MM.1S (cell line): ENCODE measurements around the gene VSIR.
A peak's percentile ranks its signal among the peaks of the same experiment; 100 is the strongest.

Experiments
- DNase-seq: peaks from one replicate; pipeline ENCODE4 v3.0.0-alpha.2; 2015
- H2AFZ ChIP-seq: fragments of 300-600 bp; sonication (generic); 2 replicates; pipeline ENCODE4 v1.6.0; 2016; ENCODE audit warnings: antibody characterized with exemption, low read length
- H3F3A ChIP-seq: fragments of 300-600 bp; sonication (generic); 2 replicates; pipeline ENCODE4 v1.6.1; 2016; ENCODE audit warnings: mild to moderate bottlenecking, antibody characterized with exemption, low read length, moderate library complexity, mixed read lengths; ENCODE audit not compliant: insufficient read depth
- H3K27ac ChIP-seq: fragments of 300-600 bp; sonication (generic); 2 replicates; pipeline ENCODE4 v1.5.1; 2016; ENCODE audit warnings: mild to moderate bottlenecking, low read length
- H3K27me3 ChIP-seq: fragments of 300-600 bp; sonication (generic); replicated peaks from 2 replicates; pipeline ENCODE4 v1.6.0; 2016; ENCODE audit warnings: low read length; ENCODE audit not compliant: insufficient read depth
- H3K36me3 ChIP-seq: fragments of 300-600 bp; sonication (generic); replicated peaks from 2 replicates; pipeline ENCODE4 v1.6.1; 2016; ENCODE audit warnings: mild to moderate bottlenecking, low read length, mixed read lengths; ENCODE audit not compliant: insufficient read depth
- H3K4me1 ChIP-seq: fragments of 300-600 bp; sonication (generic); 2 replicates; pipeline ENCODE4 v1.6.1; 2016; ENCODE audit warnings: low read length, mixed read lengths
- H3K4me2 ChIP-seq: fragments of 300-600 bp; sonication (generic); 2 replicates; pipeline ENCODE4 v1.6.0; 2016; ENCODE audit warnings: low read depth, low read length
- H3K4me3 ChIP-seq: fragments of 300-600 bp; sonication (generic); 2 replicates; pipeline ENCODE4 v1.5.1; 2016; ENCODE audit warnings: low read length, mixed read lengths
- H3K79me2 ChIP-seq: fragments of 300-600 bp; sonication (generic); 2 replicates; pipeline ENCODE4 v1.6.1; 2016; ENCODE audit warnings: mixed run types, low read length, mixed read lengths
- H3K9ac ChIP-seq: fragments of 300-600 bp; sonication (generic); 2 replicates; pipeline ENCODE4 v1.6.1; 2016; ENCODE audit warnings: low read length, mixed read lengths
- H3K9me2 ChIP-seq: fragments of 300-600 bp; sonication (generic); replicated peaks from 2 replicates; pipeline ENCODE4 v1.6.1; 2016; ENCODE audit warnings: mild to moderate bottlenecking, low read length, mixed read lengths; ENCODE audit not compliant: insufficient read depth
- H3K9me3 ChIP-seq: fragments of 300-600 bp; sonication (generic); replicated peaks from 2 replicates; pipeline ENCODE4 v1.6.1; 2016; ENCODE audit warnings: mild to moderate bottlenecking, low read length, mixed read lengths; ENCODE audit not compliant: insufficient read depth
- H4K20me1 ChIP-seq: fragments of 300-600 bp; sonication (generic); 2 replicates; pipeline ENCODE4 v1.6.1; 2016; ENCODE audit warnings: mild to moderate bottlenecking, low read length, moderate library complexity, mixed read lengths; ENCODE audit not compliant: insufficient read depth
- EZH2 ChIP-seq: fragments of 300-600 bp; sonication (generic); optimal IDR thresholded peaks from 2 replicates; pipeline ENCODE3; 2017; ENCODE audit warnings: low read depth, mild to moderate bottlenecking, antibody characterized with exemption, low read length, mixed read lengths
- EZH2phosphoT487 ChIP-seq: fragments of 300-600 bp; sonication (generic); IDR thresholded peaks from 2 replicates; pipeline ENCODE4 v1.6.1; 2018; ENCODE audit warnings: antibody characterized with exemption, low read length
- TF ChIP-seq, protein P1 (sequence below): fragments of 300-600 bp; sonication (generic); IDR thresholded peaks from 2 replicates; pipeline ENCODE4 v1.5.1; 2016; ENCODE audit warnings: antibody characterized with exemption, low read length, mixed read lengths

The VSIR gene

DNA sequence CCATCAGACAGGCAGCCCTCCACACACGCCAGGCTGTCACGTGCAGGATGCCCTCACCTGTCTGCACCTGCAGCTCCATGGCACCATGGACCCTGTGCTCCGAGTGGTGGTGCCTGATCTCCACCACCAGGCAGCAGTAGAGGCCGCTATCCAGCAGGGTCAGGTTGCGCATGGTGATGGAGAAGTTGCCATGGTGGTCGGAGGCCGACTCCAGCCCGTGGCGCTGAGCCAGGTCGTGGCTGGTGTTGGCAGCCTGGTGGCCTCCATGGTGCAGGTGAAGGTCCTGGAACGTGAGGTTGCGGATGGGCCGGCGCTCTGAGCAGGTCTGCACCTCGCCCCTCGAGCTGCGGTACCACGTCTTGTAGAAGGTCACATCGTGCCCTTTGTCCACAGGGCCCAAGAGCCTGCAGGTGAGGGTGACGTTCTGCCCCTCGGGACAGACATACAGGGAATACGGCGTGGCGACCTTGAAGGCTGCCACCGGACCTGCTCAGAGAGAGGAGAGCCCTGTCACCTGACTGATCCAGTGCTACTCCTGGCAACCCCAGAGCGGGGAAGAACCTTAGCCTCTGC is 11.7 kb downstream of the VSIR start:
- Histone ChIP-seq H3K79me2 (no peaks in the 10 kb centered on the region), H3K4me1 (no peaks in the 10 kb centered on the region), H3K36me3 (no peaks in the 10 kb centered on the region), H3K9ac (no peak overlapping the region), H3K4me2 (no peak overlapping the region), H3F3A (no peaks in the 10 kb centered on the region), H3K27ac (no peak overlapping the region), H4K20me1 (no peaks in the 10 kb centered on the region), H3K9me3 (no peaks in the 10 kb centered on the region), H3K27me3 (no peaks in the 10 kb centered on the region), H3K4me3 (no peak overlapping the region), H3K9me2 (no peaks in the 10 kb centered on the region), H2AFZ (no peak overlapping the region)
- no peak for TF ChIP-seq EZH2phosphoT487
- TF ChIP-seq, protein P1, sequence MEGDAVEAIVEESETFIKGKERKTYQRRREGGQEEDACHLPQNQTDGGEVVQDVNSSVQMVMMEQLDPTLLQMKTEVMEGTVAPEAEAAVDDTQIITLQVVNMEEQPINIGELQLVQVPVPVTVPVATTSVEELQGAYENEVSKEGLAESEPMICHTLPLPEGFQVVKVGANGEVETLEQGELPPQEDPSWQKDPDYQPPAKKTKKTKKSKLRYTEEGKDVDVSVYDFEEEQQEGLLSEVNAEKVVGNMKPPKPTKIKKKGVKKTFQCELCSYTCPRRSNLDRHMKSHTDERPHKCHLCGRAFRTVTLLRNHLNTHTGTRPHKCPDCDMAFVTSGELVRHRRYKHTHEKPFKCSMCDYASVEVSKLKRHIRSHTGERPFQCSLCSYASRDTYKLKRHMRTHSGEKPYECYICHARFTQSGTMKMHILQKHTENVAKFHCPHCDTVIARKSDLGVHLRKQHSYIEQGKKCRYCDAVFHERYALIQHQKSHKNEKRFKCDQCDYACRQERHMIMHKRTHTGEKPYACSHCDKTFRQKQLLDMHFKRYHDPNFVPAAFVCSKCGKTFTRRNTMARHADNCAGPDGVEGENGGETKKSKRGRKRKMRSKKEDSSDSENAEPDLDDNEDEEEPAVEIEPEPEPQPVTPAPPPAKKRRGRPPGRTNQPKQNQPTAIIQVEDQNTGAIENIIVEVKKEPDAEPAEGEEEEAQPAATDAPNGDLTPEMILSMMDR: 0 out of 2 replicates have a peak, but pooled peaks have one; percentile 3
- no peak for DNase-seq

DNA sequence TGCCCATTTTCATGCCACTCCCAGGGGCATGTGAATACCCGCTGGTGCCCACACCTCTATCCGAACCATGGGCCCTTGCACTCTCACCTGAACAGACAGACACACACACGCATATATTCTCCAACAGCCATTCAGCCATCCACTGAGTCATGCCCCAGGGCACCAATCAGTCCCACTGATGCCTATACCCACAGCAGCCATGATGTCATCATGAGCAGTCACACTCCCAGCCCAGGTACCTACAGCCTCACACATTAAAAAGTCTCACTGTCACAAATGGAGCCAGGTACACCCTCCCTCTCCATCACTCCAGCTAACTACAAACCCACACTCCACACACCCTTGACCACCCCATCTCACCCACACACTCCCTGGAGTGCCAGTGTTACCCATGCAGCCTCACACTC is 12.2 kb downstream of the VSIR start:
- Histone ChIP-seq H3F3A (no peaks in the 10 kb centered on the region), H3K36me3 (no peaks in the 10 kb centered on the region), H4K20me1 (no peaks in the 10 kb centered on the region), H3K9me2 (no peaks in the 10 kb centered on the region), H3K9ac (no peak overlapping the region), H3K4me2 (no peak overlapping the region), H3K4me3 (no peak overlapping the region), H3K9me3 (no peaks in the 10 kb centered on the region), H2AFZ (no peak overlapping the region), H3K4me1 (no peaks in the 10 kb centered on the region), H3K27me3 (no peaks in the 10 kb centered on the region), H3K27ac (no peak overlapping the region), H3K79me2 (no peaks in the 10 kb centered on the region)
- no peak for DNase-seq
- TF ChIP-seq EZH2 (no peak), EZH2phosphoT487 (no peak)
- TF ChIP-seq, protein P1: no peak

DNA sequence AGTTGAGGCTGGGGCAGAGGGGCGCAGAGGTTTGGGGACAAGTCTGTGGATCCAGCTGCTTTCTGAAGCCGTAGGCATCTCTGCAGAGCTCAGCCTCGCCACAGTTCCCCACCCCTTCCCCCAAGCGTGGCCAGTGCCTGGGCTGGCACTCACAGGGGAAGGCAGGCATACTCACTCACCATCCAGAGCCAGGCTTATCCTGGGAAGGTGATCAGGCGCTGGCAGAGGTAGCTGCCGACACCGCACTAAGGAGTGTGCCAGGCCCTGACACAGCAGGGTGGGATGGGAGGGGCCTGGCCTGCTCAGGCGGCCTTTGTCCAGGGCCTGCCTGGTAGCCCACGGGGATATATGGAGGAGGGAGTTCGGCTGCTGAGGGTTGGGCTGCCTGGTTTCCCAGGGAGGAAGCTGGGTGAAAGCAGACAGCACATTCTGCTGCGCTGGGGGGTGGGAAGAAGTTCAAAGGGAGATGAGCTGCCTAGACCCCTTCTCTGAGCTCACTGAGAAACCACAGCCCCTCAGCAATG is 15.9 kb downstream of the VSIR start:
- no peak overlapping the region for H3K4me2 ChIP-seq
- no peak overlapping the region for H3K9ac ChIP-seq
- no peaks in the 10 kb centered on the region for H3K9me3 ChIP-seq
- no peak overlapping the region for H2AFZ ChIP-seq
- H3K79me2 ChIP-seq: no peaks in the 10 kb centered on the region
- TF ChIP-seq, protein P1: no peak
- TF ChIP-seq EZH2phosphoT487 (no peak), EZH2 (no peak)
- H4K20me1 ChIP-seq: no peaks in the 10 kb centered on the region
- no peak overlapping the region for H3K4me3 ChIP-seq
- H3K27ac ChIP-seq: no peak overlapping the region
- no peaks in the 10 kb centered on the region for H3K27me3 ChIP-seq
- H3F3A ChIP-seq: no peaks in the 10 kb centered on the region
- H3K4me1 ChIP-seq: no peaks in the 10 kb centered on the region
- DNase-seq: no peak
- H3K36me3 ChIP-seq: no peaks in the 10 kb centered on the region
- H3K9me2 ChIP-seq: no peaks in the 10 kb centered on the region
